GM12891 (cell line): Measurements from ENCODE around the gene FKBP8.

Experiments used
- DNase-seq: peaks from one replicate; pipeline ENCODE4 v3.0.0; 2011; ENCODE audit warnings: low spot score; ENCODE audit not compliant: insufficient read length
- FAIRE-seq: peaks from 2 replicates; lab custom pipeline; 2011; peaks lifted over from hg19 to GRCh38; lab: Jason Lieb, UNC
- PAX5 ChIP-seq: IDR thresholded peaks from 2 replicates; pipeline ENCODE4 v1.6.1; 2011; ENCODE audit warnings: low read length, moderate library complexity, mild to moderate bottlenecking; ENCODE audit not compliant: insufficient read depth, severe bottlenecking
- POLR2A ChIP-seq: IDR thresholded peaks from 2 replicates; pipeline ENCODE4 v1.6.1; 2011; ENCODE audit warnings: low read depth, low read length, control low read depth
- POLR2AphosphoS5 ChIP-seq: IDR thresholded peaks from 2 replicates; pipeline ENCODE4 v1.6.1; 2011; ENCODE audit warnings: low read depth, low read length, control low read depth
- POU2F2 ChIP-seq: IDR thresholded peaks from 2 replicates; pipeline ENCODE4 v1.6.1; 2011; ENCODE audit warnings: low read depth, mild to moderate bottlenecking, control low read depth, low read length, moderate library complexity
- SPI1 ChIP-seq: IDR thresholded peaks from 2 replicates; pipeline ENCODE4 v1.6.1; 2011; ENCODE audit warnings: low read depth, low read length, control low read depth
- TAF1 ChIP-seq: IDR thresholded peaks from 2 replicates; pipeline ENCODE4 v1.6.1; 2011; ENCODE audit warnings: low read depth, low read length, control low read depth

Gene FKBP8

DNA sequence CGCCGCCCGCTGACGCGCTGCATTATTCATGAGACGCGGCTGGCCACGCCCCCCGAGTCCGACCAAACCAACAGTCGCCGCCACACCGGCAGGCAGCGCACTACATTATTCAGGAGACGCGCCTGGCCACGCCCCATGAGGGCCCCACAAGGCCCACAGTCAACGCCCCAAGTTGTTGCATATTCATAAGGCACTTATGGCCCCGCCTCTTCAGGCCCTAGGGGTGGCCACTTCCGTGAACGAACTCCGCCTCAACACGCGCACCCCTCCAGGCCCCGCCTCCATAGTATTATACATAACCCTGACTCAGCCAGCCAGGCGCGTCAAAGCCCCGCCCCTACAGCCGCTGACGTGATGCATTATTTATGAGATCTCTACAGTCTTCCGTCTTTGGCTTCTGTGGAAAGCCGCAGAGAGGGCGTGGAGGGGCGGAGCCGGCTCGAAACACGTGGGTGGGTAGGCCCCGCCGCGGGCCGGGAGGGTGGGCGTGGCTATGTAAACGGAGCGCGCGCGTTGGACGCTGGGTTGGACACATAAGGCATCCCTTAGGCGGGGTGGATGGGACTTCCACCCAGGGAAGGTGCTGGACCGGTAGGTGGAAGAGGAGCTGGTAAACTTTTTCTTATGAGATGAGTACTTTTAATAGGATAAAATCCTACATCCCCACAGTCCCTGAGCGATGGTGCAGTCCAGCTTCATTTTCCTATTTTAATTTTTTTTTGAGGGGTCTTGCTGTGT lies 21.1 kb downstream of the FKBP8 start:
- DNase-seq (peak; percentile 96), FAIRE-seq (peak; percentile 97)
- TF ChIP-seq POU2F2 (peak; percentile 100), PAX5 (peak; percentile 26), SPI1 (peak; percentile 23; the same call in 1 of the 2 replicates), POLR2AphosphoS5 (0 out of 2 replicates have a peak, but pooled peaks have one; percentile 32), TAF1 (no peak)

DNA sequence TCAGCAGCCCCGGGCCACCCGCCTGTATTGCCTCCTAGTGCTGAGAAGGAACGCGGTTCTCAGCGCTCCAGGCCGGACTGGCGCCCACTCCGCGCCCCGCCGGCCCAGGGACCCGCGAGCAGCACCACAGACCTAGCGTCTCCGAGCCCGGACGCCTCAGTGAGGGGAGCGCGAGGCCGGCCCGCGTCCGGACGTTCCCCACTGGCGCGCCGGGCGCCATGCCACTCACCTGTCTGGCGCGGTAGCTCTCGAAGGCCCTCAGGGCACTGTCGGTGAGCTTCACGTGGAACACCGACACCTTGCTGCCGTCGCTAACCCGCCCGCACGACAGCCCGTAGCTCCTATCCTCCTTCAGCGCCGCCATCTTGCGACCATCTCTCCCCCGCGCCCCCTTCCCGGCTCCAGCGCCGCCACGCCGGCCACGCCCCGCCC lies 21.7 kb downstream of the FKBP8 start, which contains the start of gene ELL:
Gene ELL (minus strand): TSS at position 379 of the 432 bp plus-strand sequence. CDS start 15 bp downstream, at position 364.
- no peak for DNase-seq
- TF ChIP-seq POLR2AphosphoS5, result peak; percentile 94
- no peak for TF ChIP-seq SPI1
- TF ChIP-seq POU2F2, result no peak
- TF ChIP-seq PAX5, result no peak
- peak; percentile 92 for TF ChIP-seq TAF1
- TF ChIP-seq POLR2A, result peak; percentile 94

DNA sequence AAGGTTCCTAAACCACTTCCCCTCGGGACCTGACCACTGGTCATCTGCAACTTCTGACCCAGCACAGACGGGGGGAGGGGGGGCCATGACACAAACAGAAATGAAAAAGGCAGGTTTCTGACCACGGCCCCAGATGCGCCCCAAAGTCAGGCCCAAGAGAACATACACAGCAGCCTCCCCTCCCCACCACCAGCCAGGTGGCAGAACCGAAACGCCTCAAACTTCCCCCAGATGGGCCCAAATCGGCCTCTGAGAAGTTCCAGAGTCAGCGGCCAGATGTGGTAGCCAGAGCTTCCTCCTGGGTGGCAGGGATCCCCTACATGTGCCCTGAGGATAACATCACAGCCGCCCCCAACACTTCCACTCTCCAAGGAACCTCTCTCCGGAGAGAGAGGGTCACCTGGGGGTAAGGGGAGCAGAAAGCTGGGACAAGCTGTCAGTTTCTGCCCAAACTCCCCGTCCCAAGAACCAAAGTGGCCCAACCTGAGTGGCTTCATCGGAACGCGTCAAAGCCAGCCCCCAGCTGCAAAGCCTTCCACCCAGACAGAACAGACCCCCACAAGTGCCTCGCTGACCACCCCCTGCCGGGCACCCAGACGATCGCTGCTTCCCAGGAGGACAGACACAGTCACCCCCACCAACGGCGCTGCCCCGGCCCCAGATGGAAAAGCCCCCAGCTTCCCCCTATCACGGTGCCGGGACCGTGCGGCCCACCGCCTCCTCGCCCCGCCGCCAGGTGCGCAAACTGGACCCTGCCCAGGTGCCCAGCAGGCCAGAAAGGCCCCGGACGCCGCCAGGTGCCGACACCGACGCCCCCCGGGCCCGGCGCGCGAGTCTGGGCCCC lies 22.3 kb downstream of the FKBP8 start:
- TF ChIP-seq SPI1 (no peak; the same call in 1 of the 2 replicates), TAF1 (no peak), POLR2A (no peak), POLR2AphosphoS5 (no peak), PAX5 (no peak), POU2F2 (no peak)
- no peak for DNase-seq

More for the DNA sequence above, 21.7 kb downstream of the FKBP8 start, which contains the start of gene ELL:
- no peak for FAIRE-seq

DNA sequence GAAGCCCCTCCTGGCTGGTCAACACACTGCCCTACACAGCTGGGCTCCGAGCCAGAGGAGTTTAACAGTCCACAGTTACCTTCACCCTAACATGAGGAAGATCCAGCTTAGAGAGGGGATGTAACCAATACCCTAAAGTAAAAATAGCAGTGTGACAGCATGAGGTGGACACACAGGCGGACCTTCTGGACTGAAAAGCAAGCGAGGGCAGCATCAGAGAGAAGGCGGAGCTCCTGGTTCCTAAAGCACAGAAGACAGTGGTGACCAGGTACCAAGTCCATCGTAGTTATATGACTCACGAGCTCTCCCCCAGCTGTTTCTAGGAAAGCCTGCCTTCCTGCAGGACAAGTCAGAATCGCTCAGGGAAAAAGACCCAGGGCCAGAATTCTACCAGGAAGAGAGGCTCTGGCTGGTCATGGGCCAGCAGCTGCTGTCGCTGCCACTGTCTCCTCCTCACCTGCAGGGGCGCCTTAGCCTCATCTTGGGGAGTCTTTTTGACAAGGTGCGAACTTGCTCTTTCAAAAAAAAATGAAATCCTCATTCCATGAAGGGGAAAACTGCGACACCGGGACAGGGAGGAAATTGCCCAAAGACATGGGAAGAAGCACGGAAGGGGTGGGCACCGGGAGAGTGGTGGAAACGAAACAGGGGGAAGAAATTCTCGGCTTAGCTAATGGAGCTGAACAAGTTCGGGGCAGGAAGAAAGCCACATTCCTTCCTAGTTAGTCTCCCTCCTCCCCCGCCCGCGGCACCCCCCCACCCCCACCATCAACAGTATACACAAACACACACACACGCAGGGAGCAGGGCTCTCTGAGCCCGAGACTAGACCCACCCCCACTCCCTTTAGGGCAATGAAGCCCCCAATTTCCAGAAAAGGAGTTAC lies 23.2 kb downstream of the FKBP8 start:
- DNase-seq, result no peak
- TF ChIP-seq POLR2A (no peak), PAX5 (peak; percentile 55), POU2F2 (0 out of 2 replicates have a peak, but pooled peaks have one; percentile 27)
- FAIRE-seq, result peak; percentile 79

More for the DNA sequence above, 22.3 kb downstream of the FKBP8 start:
- peak; percentile 45 for FAIRE-seq

DNA sequence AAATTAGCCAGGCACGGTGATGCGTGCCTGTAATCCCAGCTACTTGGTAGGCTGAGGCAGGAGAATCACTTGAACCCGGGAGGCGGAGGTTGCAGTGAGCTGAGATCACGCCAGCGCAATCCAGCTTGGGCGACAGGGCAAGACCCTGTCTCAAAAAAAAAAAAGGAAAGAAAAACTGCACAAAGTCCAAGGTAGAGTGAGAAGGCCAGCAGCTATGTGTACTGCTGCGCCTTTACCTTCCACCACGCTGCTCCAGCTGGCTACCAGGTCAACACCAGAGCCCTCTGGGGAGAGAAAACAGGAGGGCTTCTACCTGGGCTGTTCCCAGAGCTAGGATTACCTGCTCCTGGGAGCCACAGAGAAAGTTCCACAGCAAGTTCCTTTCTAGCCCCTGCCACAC lies 24.7 kb downstream of the FKBP8 start:
- FAIRE-seq (no peak), DNase-seq (no peak)
- TF ChIP-seq TAF1 (no peak), POLR2A (no peak), POLR2AphosphoS5 (no peak), POU2F2 (no peak), PAX5 (no peak), SPI1 (no peak)

DNA sequence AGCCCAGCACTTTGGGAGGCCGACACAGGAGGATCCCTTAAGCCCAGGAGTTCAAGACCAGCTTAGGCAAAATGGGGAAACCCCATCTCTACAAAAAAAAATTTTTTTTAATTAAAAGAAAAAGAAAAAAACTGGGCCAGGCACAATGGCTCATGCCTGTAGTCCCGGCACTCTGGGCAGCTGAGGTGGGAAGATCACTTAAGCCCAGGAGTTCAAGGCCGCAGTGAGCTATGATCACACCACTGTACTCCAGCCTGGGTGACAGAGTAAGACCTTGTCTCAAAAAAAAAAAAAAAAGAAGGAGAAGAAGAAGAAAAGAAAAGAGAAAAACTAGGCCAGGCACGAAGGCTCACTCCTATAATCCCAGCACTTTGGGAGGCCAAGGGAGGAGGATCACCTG lies 25.8 kb downstream of the FKBP8 start:
- DNase-seq (no peak), FAIRE-seq (no peak)
- no peak for TF ChIP-seq POU2F2
- no peak for TF ChIP-seq TAF1
- no peak for TF ChIP-seq POLR2A
- no peak for TF ChIP-seq POLR2AphosphoS5
- no peak for TF ChIP-seq PAX5
- no peak for TF ChIP-seq SPI1

DNA sequence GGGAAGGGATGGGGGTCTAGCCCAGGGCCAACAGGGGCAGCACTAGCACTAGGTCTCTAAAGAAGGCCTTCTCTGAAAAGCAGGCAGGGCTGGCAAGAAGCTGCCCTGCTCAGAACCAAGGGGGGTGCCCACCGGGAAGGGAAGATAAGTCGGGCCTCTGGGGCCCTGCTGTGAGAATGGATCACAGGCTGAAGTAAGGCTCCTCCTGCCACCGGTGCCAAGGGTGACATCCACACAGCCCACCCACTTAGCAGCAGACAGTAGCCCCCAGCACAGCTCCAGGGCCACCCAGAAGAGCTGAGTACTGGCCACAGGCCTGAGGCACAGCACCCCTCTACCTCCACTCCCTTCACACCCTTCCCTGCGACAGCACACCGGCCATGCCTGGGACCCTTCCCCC lies 27.4 kb downstream of the FKBP8 start:
- TF ChIP-seq TAF1 (no peak), POLR2AphosphoS5 (no peak), POU2F2 (no peak), PAX5 (no peak), SPI1 (no peak), POLR2A (no peak)
- FAIRE-seq (no peak), DNase-seq (no peak)
